Adrenal gland (tissue), 5 donors: Measurements from ENCODE around the gene LIF.
A peak's percentile ranks its signal among the peaks of the same experiment; 100 is the strongest.

Experiments
- CTCF ChIP-seq, 6 experiments: fragments of 450-650 bp in 4 of 6; fragments of 200-600 bp in 2 of 6; sonication (generic) in 1 of 6; IDR thresholded peaks; 1 replicate in 5 of 6; 2 replicates in 1 of 6; pipeline versions ENCODE4 v1.5.1 to v1.8.0; 2016 to 2021; ENCODE audit warnings: antibody characterized with exemption in 6 of 6, mild to moderate bottlenecking in 2 of 6, moderate library complexity in 1 of 6
- POLR2A ChIP-seq, 2 donors: fragments of 450-650 bp; IDR thresholded peaks; one replicate each; pipeline ENCODE4 v1.6.1; 2017; ENCODE audit warnings: antibody characterized with exemption in 2 of 2, mild to moderate bottlenecking in 2 of 2, moderate library complexity in 1 of 2
- donor health status: DM: no; HTN: no; CAD: no.

- TF ChIP-seq CTCF (IDR thresholded peaks at IDR 0.05): peak in 1 of 6 experiments; percentile 6
- TF ChIP-seq POLR2A (IDR thresholded peaks at IDR 0.05): peak; percentile 57 to 72
These were observed 42.8 kb upstream of the LIF start, which contains the start of gene CASTOR1 for GRCh38 chr22:30289141-30289979.
